Activated T-helper 1 cell treated with anti-CD3 and anti-CD28 coated beads, Interleukin-2, amount 50 U/mL, for 16 hours (primary cell): ENCODE measurements around the gene FIGN.

Experiments
- DNase-seq, 2 donors: peaks; one replicate each; pipeline ENCODE4 v3.0.0-alpha.2; 2020; ENCODE audit warnings: low read depth in 1 of 2, low spot score in 1 of 2

The FIGN gene

GRCh38 chr2:163571423-163572102 is 164.2 kb downstream of the FIGN start:
- no peak for DNase-seq

- DNase-seq = no peak
Measured at GRCh38 chr2:163570391-163570790, 165.4 kb downstream of the FIGN start.

DNA sequence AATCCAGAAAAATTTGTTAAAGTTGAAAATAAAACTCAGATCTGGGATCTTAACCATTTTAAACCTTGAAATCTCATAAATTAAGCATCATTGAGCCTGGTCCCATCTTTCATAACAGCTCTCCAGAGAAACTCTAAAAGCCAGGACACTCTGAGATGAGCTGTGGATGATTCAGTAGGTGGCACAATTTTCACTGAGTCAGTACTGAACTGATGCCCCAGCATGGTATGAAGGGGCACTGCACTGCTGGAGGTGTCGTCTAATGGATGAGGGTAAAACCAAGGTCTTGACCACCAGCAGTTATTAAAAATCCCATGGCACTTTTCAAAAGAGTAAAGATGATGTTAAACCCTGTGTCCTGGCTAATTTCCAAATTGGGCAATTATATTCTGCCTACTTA is 170.6 kb downstream of the FIGN start:
- DNase-seq = no peak

DNA sequence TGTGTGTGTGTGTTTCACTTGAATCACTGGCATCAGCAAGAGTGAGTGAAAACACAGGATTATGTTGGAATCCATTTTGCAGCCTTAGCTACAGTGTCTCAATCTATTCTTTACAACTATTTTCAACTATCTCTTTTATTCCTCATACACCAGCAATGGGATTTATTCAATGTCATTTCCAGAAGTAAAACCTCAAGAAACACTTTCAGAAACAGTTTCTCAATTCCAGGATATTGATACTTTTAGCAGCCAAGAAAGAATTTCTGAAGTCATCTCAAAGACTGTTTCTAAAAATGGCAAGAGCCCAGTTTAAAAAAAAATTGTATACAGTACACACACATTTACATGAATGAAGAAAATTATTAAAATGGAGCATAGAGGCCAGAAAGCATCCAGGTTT is 171.6 kb downstream of the FIGN start:
- no peak for DNase-seq

- no peak for DNase-seq
Measured at GRCh38 chr2:163563336-163563735, 172.5 kb downstream of the FIGN start.

GRCh38 chr2:163558251-163559021 is 177.4 kb downstream of the FIGN start:
- no peak for DNase-seq

DNA sequence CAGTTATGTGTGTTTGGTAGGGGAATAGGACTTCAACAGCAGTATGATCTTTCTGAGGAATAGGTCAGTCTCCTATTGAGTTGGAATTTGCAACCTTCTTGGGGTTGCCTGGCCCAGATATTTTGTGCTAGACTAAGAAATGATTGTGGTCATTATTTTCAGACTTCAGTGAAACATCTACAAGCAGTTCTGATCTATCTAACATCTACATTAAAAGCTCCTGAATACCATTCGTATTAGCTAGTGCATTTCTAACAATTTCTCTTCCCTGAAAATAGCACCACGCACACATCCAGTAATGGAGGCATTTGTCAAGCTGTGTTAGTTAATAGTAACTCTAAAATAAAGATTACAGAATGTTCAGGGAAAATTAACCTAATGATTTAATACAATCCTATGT is 179.3 kb downstream of the FIGN start:
- no peak for DNase-seq

GRCh38 chr2:163554864-163555263 is 180.9 kb downstream of the FIGN start:
- DNase-seq = no peak

GRCh38 chr2:163553601-163554000 is 182.2 kb downstream of the FIGN start:
- no peak for DNase-seq

DNA sequence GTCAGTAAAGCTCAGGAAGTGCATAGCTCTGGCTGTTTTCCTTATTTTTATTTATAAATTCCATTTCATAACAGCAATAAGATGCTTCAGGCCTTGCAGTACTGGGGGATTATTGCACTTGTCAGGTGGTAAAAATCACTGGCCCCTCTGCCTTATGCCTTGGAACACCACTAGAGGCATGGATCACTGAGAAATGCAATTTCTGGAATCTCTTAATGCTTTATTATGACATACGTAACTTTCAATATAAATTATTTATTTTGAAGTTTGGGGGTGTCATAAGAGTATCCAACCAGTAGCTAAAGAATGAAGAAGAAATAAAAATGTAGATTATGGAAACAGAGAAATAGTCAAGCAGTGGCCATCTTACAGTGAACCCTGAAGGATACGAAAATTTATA is 183.1 kb downstream of the FIGN start:
- no peak for DNase-seq

DNA sequence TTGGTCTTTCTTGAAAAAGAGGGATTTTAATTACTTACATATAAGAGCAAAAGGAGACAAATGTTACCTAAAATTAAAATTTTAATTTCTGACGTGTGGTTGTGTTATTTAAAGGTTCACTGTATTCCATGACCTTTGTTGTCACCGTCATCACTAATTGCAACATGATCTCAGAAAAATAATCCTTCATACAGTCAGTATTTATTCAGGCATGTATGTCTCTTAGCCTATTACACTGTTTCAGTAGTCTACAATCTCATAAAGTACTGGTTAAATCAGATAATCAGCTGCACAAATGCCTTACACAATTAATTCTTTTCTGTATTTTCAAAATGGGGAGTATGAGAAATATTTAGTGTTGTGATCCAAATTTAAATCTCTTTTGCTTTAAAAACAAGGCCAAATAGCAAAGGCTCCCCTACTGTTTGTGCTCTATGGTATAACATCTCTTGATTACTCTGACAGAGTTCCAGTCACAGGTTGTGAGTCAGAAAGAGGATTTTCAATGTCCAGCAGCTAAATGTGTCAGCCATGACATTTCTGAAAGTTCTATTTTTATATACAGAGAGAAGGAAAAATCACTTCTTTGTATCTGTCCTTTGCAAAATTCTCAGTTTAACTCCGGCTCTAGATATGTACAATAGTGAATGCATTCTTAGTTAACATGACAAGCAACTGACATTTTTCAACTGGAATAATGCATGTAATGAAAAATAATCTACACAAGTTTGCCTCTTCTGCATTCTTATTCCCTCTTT is 184.0 kb downstream of the FIGN start:
- no peak for DNase-seq

DNA sequence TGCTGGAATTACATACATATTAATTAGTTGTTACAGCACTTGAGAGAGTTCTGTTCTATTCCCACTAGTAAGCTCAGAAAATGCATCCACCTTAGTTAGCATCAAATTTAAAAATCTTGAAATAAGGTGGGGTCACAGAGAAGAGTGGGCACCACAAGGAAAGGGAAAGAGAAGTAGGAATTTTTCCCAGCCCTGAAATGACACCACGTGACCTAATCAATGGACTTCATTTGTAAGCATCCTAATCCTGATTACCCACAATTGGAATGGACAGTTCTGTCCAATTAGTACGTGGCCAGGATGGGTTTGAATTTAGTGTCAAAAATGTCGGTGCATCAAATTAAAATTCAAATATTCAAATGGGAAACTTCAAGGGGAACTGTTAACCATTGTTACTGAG is 186.8 kb downstream of the FIGN start:
- DNase-seq = no peak
